Measurements from ENCODE around the gene RPE65.
"Not testable (repeated sequence)": the region's sequence is repeated elsewhere in the genome, so short reads cannot be mapped to it uniquely, and the experiment has no call there.

The RPE65 gene

GRCh38 chr1:68449901-68450300, at the start of gene RPE65:
TSS of gene RPE65 (minus strand) at chr1:68449954. CDS start at chr1:68449905, 49 bp downstream.
- no peak for DNase-seq (ENCODE audit: low read depth in 2 of 2)

GRCh38 chr1:68497358-68497698, 47.6 kb upstream of the RPE65 start:
- DNase-seq (ENCODE audit: low read depth in 2 of 2): no peak

GRCh38 chr1:68496680-68497357, 47.1 kb upstream of the RPE65 start, which contains the start of gene DEPDC1:
TSS of gene DEPDC1 (minus strand) at chr1:68497082. CDS start at chr1:68496999, 83 bp downstream.
- DNase-seq (ENCODE audit: low read depth in 2 of 2): peak; percentile 85

- no peak for DNase-seq (ENCODE audit: low read depth in 2 of 2)
Measured at GRCh38 chr1:68495968-68496679, 46.4 kb upstream of the RPE65 start.

GRCh38 chr1:68495532-68495931, 45.8 kb upstream of the RPE65 start:
- DNase-seq (ENCODE audit: low read depth in 2 of 2): no peak

- DNase-seq (ENCODE audit: low read depth in 2 of 2): no peak
Measured at GRCh38 chr1:68493193-68493592, 43.4 kb upstream of the RPE65 start.

- not testable (repeated sequence) for DNase-seq (ENCODE audit: low read depth in 2 of 2)
Measured at GRCh38 chr1:68492255-68492654, 42.5 kb upstream of the RPE65 start.

- DNase-seq (ENCODE audit: low read depth in 2 of 2): no peak
Measured at GRCh38 chr1:68490046-68490651, 40.4 kb upstream of the RPE65 start.

- no peak for DNase-seq (ENCODE audit: low read depth in 2 of 2)
Measured at GRCh38 chr1:68485431-68486022, 35.8 kb upstream of the RPE65 start.

- no peak for DNase-seq (ENCODE audit: low read depth in 2 of 2)
Measured at GRCh38 chr1:68484618-68485017, 34.9 kb upstream of the RPE65 start.

GRCh38 chr1:68481041-68481440, 31.3 kb upstream of the RPE65 start:
- DNase-seq (ENCODE audit: low read depth in 2 of 2): no peak

- no peak for DNase-seq (ENCODE audit: low read depth in 2 of 2)
Measured at GRCh38 chr1:68479501-68479900, 29.7 kb upstream of the RPE65 start.

GRCh38 chr1:68478662-68479061, 28.9 kb upstream of the RPE65 start:
- DNase-seq (ENCODE audit: low read depth in 2 of 2): no peak

- not testable (repeated sequence) for DNase-seq (ENCODE audit: low read depth in 2 of 2)
Measured at GRCh38 chr1:68476626-68477025, 26.9 kb upstream of the RPE65 start.

GRCh38 chr1:68473060-68473459, 23.3 kb upstream of the RPE65 start:
- DNase-seq (ENCODE audit: low read depth in 2 of 2): no peak

GRCh38 chr1:68470388-68470970, 20.7 kb upstream of the RPE65 start:
- no peak for DNase-seq (ENCODE audit: low read depth in 2 of 2)

- no peak for DNase-seq (ENCODE audit: low read depth in 2 of 2)
Measured at GRCh38 chr1:68464891-68465290, 15.1 kb upstream of the RPE65 start.

GRCh38 chr1:68460935-68461334, 11.2 kb upstream of the RPE65 start:
- DNase-seq (ENCODE audit: low read depth in 2 of 2): no peak

- no peak for DNase-seq (ENCODE audit: low read depth in 2 of 2)
Measured at GRCh38 chr1:68459796-68460195, 10.0 kb upstream of the RPE65 start.

GRCh38 chr1:68459091-68459490, 9.3 kb upstream of the RPE65 start:
- DNase-seq (ENCODE audit: low read depth in 2 of 2): no peak

GRCh38 chr1:68456202-68456601, 6.4 kb upstream of the RPE65 start:
- no peak for DNase-seq (ENCODE audit: low read depth in 2 of 2)

GRCh38 chr1:68454534-68454933, 4.8 kb upstream of the RPE65 start:
- no peak for DNase-seq (ENCODE audit: low read depth in 2 of 2)

All from fibroblast of skin of left quadriceps (primary cell).